GM18909 (cell line): ENCODE data around the gene MIGA2.
A peak's percentile ranks its signal among the peaks of the same experiment; 100 is the strongest.

Source experiments
- ATAC-seq: cut with Tn5 transposase; IDR thresholded peaks from one replicate; pipeline ENCODE4 v1.9.1; 2021; ENCODE audit warnings: mild to moderate bottlenecking; ENCODE audit not compliant: unreplicated experiment, poor library complexity

MIGA2 gene

DNA sequence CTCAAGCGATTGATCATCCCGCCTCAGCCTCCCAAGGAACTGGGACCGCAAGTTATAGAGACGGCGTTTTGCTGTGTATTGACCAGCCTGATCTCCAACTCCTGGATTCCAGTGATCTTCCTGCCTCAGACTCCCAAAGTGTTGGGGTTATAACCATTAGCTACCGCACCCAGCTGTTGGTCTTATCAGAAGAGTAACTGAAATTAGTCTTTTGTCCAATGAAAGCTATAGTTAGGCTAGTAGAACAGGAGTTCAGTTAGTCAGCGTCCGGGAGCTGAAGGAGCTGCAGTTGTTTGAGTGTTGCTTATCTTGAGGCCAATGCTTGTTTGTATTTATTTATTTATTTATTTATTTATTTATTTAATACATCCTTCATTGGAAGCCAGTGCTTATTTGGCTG is 3.2 kb upstream of the MIGA2 start:
- ATAC-seq = no peak

GRCh38 chr9:129035838-129036237 is 588 bp upstream of the MIGA2 start:
- peak; percentile 4 for ATAC-seq

GRCh38 chr9:129036923-129037766 is 719 bp downstream of the MIGA2 start:
- ATAC-seq = no peak

GRCh38 chr9:129037767-129038098 is 1.3 kb downstream of the MIGA2 start:
- ATAC-seq = no peak

DNA sequence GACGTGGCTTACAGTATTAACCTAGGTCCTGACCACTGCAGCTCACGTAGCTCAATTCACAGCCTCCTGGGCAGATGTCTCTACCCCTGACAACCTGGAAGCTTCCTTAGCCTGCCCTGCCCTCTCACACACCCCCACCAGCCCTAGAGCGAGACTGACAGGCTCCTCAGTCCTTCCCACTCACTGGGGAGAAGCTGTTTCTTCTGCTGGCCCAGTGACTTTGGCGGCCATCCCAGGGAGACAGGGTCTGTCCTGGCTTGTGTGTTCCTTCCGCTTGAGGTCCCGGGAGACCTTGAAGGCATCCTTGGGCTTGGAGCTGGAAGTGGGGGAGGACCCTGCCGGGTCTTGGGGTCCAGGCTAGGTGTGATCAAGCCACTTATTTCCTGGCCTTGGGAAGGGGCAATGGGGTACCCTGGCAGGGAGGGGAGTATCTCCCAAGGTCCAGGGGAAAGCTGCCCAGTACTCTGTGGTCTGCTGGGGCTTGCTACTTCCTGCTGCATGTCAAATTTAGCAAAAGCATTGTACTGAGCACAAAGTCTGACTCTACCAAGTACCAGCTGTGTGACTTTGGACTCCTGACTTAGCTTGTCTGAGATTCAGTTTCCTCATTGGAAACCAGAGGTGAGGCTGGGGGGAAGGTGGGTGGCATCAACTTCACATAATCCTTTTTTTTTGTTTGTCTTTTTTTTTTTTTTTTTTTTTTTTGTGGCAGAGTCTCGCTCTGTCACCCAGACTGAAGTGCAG is 1.9 kb downstream of the MIGA2 start:
- ATAC-seq = no peak

- ATAC-seq = no peak
These were observed 3.8 kb downstream of the MIGA2 start for GRCh38 chr9:129040113-129040643.

GRCh38 chr9:129042016-129042415 is 5.6 kb downstream of the MIGA2 start:
- no peak for ATAC-seq

- ATAC-seq = no peak
These were observed 16.2 kb downstream of the MIGA2 start for GRCh38 chr9:129052592-129052991.

GRCh38 chr9:129053020-129053419 is 16.6 kb downstream of the MIGA2 start:
- ATAC-seq = no peak

- no peak for ATAC-seq
These were observed 17.9 kb downstream of the MIGA2 start for GRCh38 chr9:129054163-129054851.

- ATAC-seq = no peak
These were observed 22.8 kb downstream of the MIGA2 start for GRCh38 chr9:129058965-129059795.

GRCh38 chr9:129059796-129060785 is 23.7 kb downstream of the MIGA2 start:
- ATAC-seq = no peak

- ATAC-seq = no peak
These were observed 24.6 kb downstream of the MIGA2 start for GRCh38 chr9:129060991-129061390.

- ATAC-seq = no peak
These were observed 26.6 kb downstream of the MIGA2 start for GRCh38 chr9:129063061-129063460.

DNA sequence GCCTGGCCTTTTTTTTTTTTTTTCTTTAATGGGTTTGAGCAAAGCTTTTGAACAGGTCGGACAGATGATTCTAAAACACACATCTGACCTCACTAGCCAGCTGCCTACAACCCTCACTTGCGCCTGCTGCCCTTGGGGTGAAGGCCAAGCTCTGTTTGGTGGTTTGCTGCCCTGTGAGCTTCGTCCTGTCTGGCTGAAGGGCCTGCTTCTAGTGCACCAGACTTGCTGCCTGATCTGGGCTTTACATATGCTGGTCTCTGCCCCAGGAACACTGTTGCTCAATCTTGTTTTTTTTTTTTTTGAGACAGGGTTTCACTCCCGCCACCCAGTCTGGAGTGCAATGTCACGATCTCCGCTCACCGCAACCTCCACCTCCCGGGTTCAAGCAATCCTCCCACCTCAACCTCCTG is 28.1 kb downstream of the MIGA2 start:
- ATAC-seq = no peak

DNA sequence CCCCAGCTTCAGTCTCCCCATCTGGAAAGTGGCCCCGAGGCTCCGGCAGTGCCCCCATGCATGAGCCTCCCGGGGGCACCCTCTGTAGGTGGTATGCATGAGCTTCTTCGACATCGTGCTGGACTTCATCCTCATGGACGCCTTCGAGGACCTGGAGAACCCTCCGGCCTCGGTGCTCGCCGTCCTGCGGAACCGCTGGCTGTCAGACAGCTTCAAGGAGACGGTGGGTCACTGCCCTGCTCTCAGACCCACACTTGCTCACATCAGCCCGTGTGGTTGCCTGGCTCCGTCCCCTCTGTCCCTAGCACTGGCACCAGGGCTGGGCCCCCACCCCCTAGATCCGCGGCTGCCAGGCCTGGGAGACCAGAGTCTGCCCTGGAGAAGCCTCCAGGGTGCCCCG is 31.7 kb downstream of the MIGA2 start:
- no peak for ATAC-seq

DNA sequence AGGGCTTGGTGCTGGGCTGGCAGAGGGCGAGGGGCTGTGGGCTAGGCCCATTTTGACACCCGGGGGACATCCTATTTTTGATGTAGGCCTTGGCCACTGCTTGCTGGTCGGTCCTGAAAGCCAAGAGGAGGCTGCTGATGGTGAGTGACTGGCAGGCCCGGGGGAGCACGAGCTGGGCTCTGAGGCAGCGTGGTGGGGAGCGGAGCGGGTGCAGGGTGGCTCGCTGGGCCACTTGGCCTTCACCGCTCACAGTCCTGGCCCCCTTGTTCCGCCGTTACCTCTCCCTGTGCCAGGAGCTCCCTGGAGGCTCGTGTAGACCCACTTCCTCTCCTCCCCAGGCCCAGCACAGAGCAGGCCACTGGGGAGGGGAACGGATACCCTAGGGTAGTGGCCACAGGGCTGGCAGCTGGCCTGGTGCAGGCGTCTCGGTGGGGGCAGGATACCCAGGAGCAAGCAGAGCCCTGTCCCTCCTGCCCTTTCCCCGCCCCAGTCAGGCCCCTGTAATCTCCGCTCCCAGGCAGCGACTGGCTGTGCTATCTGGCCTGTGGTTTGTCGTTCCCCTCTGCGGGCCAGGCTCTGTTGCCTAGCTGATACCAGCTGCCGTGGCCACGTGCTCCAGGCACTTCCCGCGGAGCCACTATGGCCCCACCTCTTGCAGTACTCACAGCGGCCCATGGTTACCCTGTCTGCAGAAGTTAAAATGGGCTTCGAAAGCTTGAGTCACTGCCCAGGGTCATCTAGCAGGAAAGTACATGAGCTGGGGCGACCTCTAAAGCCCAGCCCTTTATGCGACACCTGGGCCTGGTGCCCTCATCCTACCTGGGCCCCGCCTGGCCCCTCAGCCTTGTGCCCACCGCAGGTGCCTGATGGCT is 32.8 kb downstream of the MIGA2 start:
- peak; percentile 67 for ATAC-seq
